Mesothelial cell of epicardium (in vitro differentiated cells): ENCODE results near the gene TLL1. TPM values are rescaled to one million over a fixed set of nuclear protein-coding genes. Genes with fewer than 3 reads are reported as not detected.

Experiments
- DNase-seq, 2 experiments: peaks; one replicate each; pipeline ENCODE4 v3.0.0; 2021; ENCODE audit warnings: low spot score in 2 of 2; ENCODE audit not compliant: unreplicated experiment in 2 of 2
- H3K27ac Mint-ChIP-seq: 2 replicates; pipeline ENCODE4 v1.8.0; 2021; ENCODE audit warnings: mixed read lengths
- H3K27me3 Mint-ChIP-seq: 2 replicates; pipeline ENCODE4 v1.8.0; 2021; ENCODE audit warnings: low read depth, mixed read lengths
- H3K36me3 Mint-ChIP-seq: 2 replicates; pipeline ENCODE4 v1.8.0; 2021; ENCODE audit warnings: mixed read lengths
- H3K4me1 Mint-ChIP-seq: 2 replicates; pipeline ENCODE4 v1.8.0; 2021; ENCODE audit warnings: mixed read lengths
- H3K4me3 Mint-ChIP-seq: 2 replicates; pipeline ENCODE4 v1.8.0; 2021; ENCODE audit warnings: mild to moderate bottlenecking, moderate library complexity, mixed read lengths
- H3K9me3 Mint-ChIP-seq: 2 replicates; pipeline ENCODE4 v1.8.0; 2021; ENCODE audit warnings: mixed read lengths
- total RNA-seq: library from RNA; stranded (reverse); gene quantifications from 3 replicates; pipeline ENCODE4 v1.2.1, GENCODE V29; 2021
- TF ChIP-seq, protein P1 (sequence below): fragments of 200-600 bp; sonication (generic); IDR thresholded peaks from one replicate; pipeline ENCODE4 v1.5.0; 2021; ENCODE audit warnings: antibody characterized with exemption; ENCODE audit not compliant: unreplicated experiment

Gene TLL1
- total RNA-seq, 1 donor from 2014 or later: 1.8 TPM

DNA sequence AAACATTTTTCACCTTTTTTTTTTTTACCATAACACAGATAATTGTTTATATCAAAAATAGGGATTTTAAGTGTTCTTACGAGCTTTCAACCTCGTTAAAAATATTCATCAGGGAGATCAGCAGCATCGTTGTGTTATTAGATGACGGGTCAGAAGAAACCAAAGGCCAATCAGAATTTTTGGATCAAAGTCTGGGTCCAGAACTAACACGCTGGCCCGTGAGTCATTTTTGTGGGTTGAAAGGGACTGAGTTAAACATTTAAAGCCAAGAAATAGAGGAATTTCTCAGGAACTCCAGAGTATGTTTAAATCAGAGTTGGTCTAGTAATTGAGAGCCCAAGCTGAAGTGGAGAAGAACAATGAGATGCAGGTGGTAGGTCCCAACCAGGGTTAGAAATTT, 170.8 kb downstream of the TLL1 start:
- no peak for DNase-seq
- no peaks in the 10 kb centered on the region for H3K27me3 Mint-ChIP-seq
- TF ChIP-seq, protein P1, sequence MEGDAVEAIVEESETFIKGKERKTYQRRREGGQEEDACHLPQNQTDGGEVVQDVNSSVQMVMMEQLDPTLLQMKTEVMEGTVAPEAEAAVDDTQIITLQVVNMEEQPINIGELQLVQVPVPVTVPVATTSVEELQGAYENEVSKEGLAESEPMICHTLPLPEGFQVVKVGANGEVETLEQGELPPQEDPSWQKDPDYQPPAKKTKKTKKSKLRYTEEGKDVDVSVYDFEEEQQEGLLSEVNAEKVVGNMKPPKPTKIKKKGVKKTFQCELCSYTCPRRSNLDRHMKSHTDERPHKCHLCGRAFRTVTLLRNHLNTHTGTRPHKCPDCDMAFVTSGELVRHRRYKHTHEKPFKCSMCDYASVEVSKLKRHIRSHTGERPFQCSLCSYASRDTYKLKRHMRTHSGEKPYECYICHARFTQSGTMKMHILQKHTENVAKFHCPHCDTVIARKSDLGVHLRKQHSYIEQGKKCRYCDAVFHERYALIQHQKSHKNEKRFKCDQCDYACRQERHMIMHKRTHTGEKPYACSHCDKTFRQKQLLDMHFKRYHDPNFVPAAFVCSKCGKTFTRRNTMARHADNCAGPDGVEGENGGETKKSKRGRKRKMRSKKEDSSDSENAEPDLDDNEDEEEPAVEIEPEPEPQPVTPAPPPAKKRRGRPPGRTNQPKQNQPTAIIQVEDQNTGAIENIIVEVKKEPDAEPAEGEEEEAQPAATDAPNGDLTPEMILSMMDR: no peak
- H3K4me1 Mint-ChIP-seq: peaks cover 19% of the 10 kb centered on the region
- H3K27ac Mint-ChIP-seq: no peak overlapping the region
- H3K4me3 Mint-ChIP-seq: no peak overlapping the region
- no peaks in the 10 kb centered on the region for H3K9me3 Mint-ChIP-seq
- no peaks in the 10 kb centered on the region for H3K36me3 Mint-ChIP-seq

GRCh38 chr4:166044871-166045270, 171.8 kb downstream of the TLL1 start:
- TF ChIP-seq, protein P1: no peak
- H3K27ac Mint-ChIP-seq: no peak overlapping the region
- H3K36me3 Mint-ChIP-seq: no peaks in the 10 kb centered on the region
- peaks cover 23% of the 10 kb centered on the region for H3K4me1 Mint-ChIP-seq
- H3K9me3 Mint-ChIP-seq: no peaks in the 10 kb centered on the region
- no peak for DNase-seq
- H3K27me3 Mint-ChIP-seq: no peaks in the 10 kb centered on the region
- no peak overlapping the region for H3K4me3 Mint-ChIP-seq

DNA sequence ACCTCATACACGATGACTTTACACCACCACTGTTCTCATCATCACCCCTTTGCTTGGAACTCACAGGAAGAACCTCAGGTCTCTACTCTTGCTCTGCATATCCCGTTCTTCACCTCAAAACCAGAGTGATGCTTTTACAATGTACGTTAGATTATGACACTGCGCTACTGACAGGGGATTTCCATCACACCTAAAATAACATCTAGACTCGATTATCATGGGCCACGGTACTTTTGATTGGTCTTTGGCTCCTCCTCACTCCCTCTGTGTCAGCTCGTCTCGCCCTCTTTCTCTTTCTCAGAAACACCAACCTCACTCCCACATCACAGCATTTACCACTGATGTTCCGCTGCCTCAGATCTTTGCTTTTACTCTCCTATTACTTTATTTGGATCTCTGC, 172.4 kb downstream of the TLL1 start:
- Mint-ChIP-seq H3K9me3 (no peaks in the 10 kb centered on the region), H3K27ac (no peak overlapping the region)
- TF ChIP-seq, protein P1: no peak

GRCh38 chr4:166049036-166049435, 176.0 kb downstream of the TLL1 start:
- no peak for DNase-seq
- no peaks in the 10 kb centered on the region for H3K36me3 Mint-ChIP-seq
- TF ChIP-seq, protein P1: no peak
- H3K4me3 Mint-ChIP-seq: no peak overlapping the region
- no peaks in the 10 kb centered on the region for H3K27me3 Mint-ChIP-seq
- H3K27ac Mint-ChIP-seq: no peak overlapping the region
- peaks cover 6% of the 10 kb centered on the region for H3K4me1 Mint-ChIP-seq
- H3K9me3 Mint-ChIP-seq: no peaks in the 10 kb centered on the region

More for the DNA sequence above, 172.4 kb downstream of the TLL1 start:
- H3K27me3 Mint-ChIP-seq: no peaks in the 10 kb centered on the region
- no peak for DNase-seq
- H3K4me1 Mint-ChIP-seq: peaks cover 23% of the 10 kb centered on the region
- H3K4me3 Mint-ChIP-seq: no peak overlapping the region
- no peaks in the 10 kb centered on the region for H3K36me3 Mint-ChIP-seq

DNA sequence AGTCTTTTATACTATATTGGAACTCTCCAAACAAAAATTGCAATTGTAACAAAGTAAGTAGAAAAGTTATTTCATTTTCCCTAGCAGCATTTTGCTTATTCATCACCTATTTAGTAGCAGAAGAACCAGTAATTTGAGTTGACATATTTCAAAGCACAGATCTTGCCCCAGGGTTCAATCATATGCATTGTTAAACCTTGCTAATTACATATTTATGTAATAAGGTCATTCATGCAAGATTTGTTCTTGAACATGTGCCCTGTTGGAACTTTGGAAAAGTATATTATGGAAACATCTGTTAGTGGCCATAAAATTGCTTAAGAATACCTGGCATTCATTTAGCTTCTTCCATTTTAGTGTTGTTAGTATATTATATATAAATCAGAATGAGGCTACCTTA, 191.7 kb downstream of the TLL1 start:
- Mint-ChIP-seq H3K9me3 (peaks cover 6% of the 10 kb centered on the region), H3K27me3 (no peaks in the 10 kb centered on the region), H3K27ac (no peak overlapping the region), H3K4me3 (no peak overlapping the region), H3K36me3 (no peaks in the 10 kb centered on the region), H3K4me1 (no peaks in the 10 kb centered on the region)
- TF ChIP-seq, protein P1: no peak
- no peak for DNase-seq

GRCh38 chr4:166065324-166065723, 192.3 kb downstream of the TLL1 start:
- no peak overlapping the region for H3K27ac Mint-ChIP-seq
- no peak overlapping the region for H3K4me3 Mint-ChIP-seq
- TF ChIP-seq, protein P1: no peak
- H3K9me3 Mint-ChIP-seq: peaks cover 6% of the 10 kb centered on the region
- no peaks in the 10 kb centered on the region for H3K4me1 Mint-ChIP-seq
- DNase-seq: no peak
- H3K27me3 Mint-ChIP-seq: no peaks in the 10 kb centered on the region
- no peaks in the 10 kb centered on the region for H3K36me3 Mint-ChIP-seq
